Measurements from ENCODE around the gene LGALS1. TPM values are rescaled to one million over a fixed set of nuclear protein-coding genes. Genes with fewer than 3 reads are reported as not detected.
A peak's percentile ranks its signal among the peaks of the same experiment; 100 is the strongest.

The LGALS1 gene
- total and polyA plus RNA-seq, 9 of the 15 experiments (the other 6 are each of a cell fraction or from before 2014, with no cell fraction given), result 160 to 800 (median 330) TPM

DNA sequence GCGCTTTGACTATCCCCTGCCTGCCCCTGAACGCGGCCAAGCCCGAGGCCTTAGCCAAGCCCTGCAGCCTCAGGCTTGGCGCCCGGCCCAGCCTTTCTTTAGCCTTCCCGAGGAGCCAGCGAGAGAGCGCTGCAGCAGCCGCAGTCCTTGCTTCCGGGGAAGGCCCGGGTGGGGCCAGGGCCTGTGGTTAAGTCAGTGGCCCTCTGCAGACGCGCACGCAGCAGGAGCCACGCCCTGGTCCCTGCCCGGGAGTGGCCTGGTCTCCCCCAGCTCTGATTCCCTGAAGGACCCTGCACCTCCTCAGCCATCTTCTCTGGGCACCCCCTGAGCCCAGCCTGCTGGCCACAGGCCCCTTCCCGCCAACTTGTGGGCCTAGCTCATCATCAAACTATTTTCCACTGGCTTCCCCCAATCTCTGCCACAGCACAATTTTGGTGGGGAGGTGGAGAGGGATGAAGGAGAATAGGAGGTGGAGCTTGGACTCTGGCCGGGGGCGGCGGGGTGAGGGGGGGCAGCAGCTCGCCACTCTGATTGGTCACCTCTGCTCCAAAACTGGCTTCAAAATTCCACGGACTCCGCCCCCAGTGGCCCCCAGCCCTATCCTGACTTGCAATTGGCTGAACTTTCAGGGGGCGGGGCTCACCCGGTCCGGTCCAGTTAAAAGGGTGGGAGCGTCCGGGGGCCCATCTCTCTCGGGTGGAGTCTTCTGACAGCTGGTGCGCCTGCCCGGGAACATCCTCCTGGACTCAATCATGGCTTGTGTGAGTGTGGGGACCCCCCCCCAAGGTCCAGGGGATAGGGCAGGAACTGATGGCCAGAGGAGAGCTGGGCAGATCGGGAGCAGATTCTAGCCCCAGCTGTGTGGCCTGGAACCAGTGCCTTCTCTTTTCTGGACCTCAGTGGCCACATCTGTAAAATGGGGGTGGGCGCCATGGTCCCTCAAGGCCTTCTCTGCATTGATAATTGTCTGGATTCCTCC, at the start of gene LGALS1 (continued):
- no peak for TF ChIP-seq XRCC5 (IDR thresholded peaks at IDR 0.05; ENCODE audit: low read depth, low read length)
- no peak for TF ChIP-seq GATA2 (CRISPR knock-in tag; IDR thresholded peaks at IDR 0.05)
- TF ChIP-seq SOX6 (IDR thresholded peaks at IDR 0.05), result no peak
- TF ChIP-seq SREBF1 (IDR thresholded peaks at IDR 0.05; ENCODE audit: borderline replicate concordance, low read depth, low read length), result no peak
- TF ChIP-seq ZNF274 (IDR thresholded peaks at IDR 0.05; ENCODE audit: borderline replicate concordance, low read depth, low read length), result no peak
- TF ChIP-seq SETDB1 (IDR thresholded peaks at IDR 0.05; ENCODE audit: low read length), result no peak
- TF ChIP-seq SAP30 (IDR thresholded peaks at IDR 0.05; ENCODE audit: borderline replicate concordance, insufficient read depth, low read depth, low read length, poor library complexity, severe bottlenecking), result peak; percentile 62
- TF ChIP-seq, protein P1, sequence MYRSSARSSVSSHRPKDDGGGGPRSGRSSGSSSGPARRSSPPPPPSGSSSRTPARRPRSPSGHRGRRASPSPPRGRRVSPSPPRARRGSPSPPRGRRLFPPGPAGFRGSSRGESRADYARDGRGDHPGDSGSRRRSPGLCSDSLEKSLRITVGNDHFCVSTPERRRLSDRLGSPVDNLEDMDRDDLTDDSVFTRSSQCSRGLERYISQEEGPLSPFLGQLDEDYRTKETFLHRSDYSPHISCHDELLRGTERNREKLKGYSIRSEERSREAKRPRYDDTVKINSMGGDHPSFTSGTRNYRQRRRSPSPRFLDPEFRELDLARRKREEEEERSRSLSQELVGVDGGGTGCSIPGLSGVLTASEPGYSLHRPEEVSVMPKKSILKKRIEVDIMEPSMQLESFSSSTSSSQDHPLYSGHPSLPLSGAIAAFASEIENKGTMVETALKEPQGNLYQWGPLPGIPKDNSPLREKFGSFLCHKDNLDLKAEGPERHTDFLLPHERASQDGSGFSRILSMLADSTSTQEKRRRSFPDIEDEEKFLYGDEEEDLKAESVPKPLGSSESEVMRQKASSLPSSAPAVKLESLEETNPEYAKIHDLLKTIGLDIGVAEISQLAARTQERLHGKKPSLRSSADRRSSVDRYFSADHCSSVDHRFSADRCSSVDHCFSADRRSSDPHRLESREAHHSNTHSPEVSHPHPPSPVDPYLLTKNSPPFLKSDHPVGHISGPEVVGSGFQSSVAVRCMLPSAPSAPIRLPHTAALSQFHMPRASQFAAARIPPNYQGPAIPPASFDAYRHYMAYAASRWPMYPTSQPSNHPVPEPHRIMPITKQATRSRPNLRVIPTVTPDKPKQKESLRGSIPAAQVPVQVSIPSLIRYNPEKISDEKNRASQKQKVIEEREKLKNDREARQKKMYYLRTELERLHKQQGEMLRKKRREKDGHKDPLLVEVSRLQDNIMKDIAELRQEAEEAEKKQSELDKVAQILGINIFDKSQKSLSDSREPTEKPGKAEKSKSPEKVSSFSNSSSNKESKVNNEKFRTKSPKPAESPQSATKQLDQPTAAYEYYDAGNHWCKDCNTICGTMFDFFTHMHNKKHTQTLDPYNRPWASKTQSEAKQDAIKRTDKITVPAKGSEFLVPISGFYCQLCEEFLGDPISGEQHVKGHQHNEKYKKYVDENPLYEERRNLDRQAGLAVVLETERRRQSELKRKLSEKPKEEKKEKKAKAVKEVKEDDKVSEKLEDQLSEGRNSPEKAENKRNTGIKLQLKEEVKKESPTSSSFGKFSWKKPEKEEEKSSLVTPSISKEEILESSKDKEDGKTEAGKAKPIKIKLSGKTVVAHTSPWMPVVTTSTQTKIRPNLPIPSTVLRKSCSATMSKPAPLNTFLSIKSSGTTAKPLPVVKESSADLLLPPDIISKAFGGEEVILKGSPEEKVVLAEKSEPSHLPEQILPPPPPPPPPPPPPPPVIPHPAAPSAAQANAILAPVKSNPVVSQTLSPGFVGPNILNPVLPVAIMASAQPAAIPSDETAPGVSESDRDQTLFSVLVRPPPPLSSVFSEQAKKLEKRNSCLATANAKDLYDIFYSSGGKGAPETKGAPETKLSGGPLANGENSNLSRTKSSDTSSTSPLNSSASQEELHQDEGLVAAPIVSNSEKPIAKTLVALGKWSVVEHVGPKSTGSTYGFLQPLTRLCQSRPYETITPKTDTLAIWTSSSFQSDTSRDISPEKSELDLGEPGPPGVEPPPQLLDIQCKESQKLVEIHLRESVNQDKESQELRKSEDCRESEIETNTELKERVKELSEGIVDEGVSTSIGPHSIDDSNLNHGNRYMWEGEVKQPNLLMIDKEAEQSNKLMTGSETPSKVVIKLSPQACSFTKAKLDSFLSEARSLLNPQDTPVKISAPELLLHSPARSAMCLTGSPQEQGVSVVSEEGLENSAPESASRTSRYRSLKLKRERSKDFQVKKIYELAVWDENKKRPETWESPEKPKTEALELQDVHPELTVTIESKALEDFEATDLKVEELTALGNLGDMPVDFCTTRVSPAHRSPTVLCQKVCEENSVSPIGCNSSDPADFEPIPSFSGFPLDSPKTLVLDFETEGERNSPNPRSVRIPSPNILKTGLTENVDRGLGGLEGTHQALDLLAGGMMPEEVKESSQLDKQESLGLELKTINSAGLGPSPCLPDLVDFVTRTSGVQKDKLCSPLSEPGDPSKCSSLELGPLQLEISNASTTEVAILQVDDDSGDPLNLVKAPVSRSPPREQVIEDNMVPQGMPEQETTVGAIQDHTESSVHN (IDR thresholded peaks at IDR 0.05; ENCODE audit: borderline replicate concordance in 1 of 2, low read depth in 1 of 2), result no peak
- no peak for TF ChIP-seq TEAD2 (tag; IDR thresholded peaks at IDR 0.05)
- no peak for TF ChIP-seq CHCHD3 (CRISPR knock-in tag; IDR thresholded peaks at IDR 0.05)
- TF ChIP-seq NR2C2 (CRISPR knock-in tag; IDR thresholded peaks at IDR 0.05), result no peak
- peak; percentile 68 for TF ChIP-seq NR2C2 (tag; IDR thresholded peaks at IDR 0.05)
- TF ChIP-seq, protein P2, sequence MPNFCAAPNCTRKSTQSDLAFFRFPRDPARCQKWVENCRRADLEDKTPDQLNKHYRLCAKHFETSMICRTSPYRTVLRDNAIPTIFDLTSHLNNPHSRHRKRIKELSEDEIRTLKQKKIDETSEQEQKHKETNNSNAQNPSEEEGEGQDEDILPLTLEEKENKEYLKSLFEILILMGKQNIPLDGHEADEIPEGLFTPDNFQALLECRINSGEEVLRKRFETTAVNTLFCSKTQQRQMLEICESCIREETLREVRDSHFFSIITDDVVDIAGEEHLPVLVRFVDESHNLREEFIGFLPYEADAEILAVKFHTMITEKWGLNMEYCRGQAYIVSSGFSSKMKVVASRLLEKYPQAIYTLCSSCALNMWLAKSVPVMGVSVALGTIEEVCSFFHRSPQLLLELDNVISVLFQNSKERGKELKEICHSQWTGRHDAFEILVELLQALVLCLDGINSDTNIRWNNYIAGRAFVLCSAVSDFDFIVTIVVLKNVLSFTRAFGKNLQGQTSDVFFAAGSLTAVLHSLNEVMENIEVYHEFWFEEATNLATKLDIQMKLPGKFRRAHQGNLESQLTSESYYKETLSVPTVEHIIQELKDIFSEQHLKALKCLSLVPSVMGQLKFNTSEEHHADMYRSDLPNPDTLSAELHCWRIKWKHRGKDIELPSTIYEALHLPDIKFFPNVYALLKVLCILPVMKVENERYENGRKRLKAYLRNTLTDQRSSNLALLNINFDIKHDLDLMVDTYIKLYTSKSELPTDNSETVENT (CRISPR knock-in tag; IDR thresholded peaks at IDR 0.05), result no peak

Measured in K562 (cell line).